Ovary (tissue), 3 donors: ENCODE measurements around the gene CTDSPL2.

Experiments
- POLR2A ChIP-seq: fragments of 450-650 bp; IDR thresholded peaks from one replicate; pipeline ENCODE4 v1.6.1; 2017; ENCODE audit warnings: antibody characterized with exemption, mild to moderate bottlenecking, moderate library complexity
- TF ChIP-seq, protein P1 (sequence below), 3 donors: fragments of 450-650 bp in 2 of 3; fragments of 200-600 bp in 1 of 3; IDR thresholded peaks; one replicate each; pipeline versions ENCODE4 v1.5.1 to v1.8.0; 2016 to 2022; ENCODE audit warnings: antibody characterized with exemption in 3 of 3, mild to moderate bottlenecking in 1 of 3
- donor health status: DM: no; HTN: no; CAD: no.

- no peak for TF ChIP-seq POLR2A
- TF ChIP-seq, protein P1, sequence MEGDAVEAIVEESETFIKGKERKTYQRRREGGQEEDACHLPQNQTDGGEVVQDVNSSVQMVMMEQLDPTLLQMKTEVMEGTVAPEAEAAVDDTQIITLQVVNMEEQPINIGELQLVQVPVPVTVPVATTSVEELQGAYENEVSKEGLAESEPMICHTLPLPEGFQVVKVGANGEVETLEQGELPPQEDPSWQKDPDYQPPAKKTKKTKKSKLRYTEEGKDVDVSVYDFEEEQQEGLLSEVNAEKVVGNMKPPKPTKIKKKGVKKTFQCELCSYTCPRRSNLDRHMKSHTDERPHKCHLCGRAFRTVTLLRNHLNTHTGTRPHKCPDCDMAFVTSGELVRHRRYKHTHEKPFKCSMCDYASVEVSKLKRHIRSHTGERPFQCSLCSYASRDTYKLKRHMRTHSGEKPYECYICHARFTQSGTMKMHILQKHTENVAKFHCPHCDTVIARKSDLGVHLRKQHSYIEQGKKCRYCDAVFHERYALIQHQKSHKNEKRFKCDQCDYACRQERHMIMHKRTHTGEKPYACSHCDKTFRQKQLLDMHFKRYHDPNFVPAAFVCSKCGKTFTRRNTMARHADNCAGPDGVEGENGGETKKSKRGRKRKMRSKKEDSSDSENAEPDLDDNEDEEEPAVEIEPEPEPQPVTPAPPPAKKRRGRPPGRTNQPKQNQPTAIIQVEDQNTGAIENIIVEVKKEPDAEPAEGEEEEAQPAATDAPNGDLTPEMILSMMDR (IDR thresholded peaks at IDR 0.05): no peak
These were observed 118.7 kb downstream of the CTDSPL2 start for GRCh38 chr15:44545913-44546802.
